HG03439 (cell line): ENCODE data around the gene HRH3.

Source experiments
- ATAC-seq: cut with Tn5 transposase; IDR thresholded peaks from one replicate; pipeline ENCODE4 v1.9.1; 2021; ENCODE audit warnings: mild to moderate bottlenecking, moderate library complexity; ENCODE audit not compliant: unreplicated experiment

Gene HRH3

GRCh38 chr20:62181808-62182207 is 38.3 kb downstream of the HRH3 start:
- no peak for ATAC-seq

GRCh38 chr20:62179162-62179504 is 40.9 kb downstream of the HRH3 start:
- no peak for ATAC-seq

- no peak for ATAC-seq
Measured at GRCh38 chr20:62178316-62179161, 41.5 kb downstream of the HRH3 start.

- ATAC-seq, result no peak
Measured at GRCh38 chr20:62177307-62177706, 42.8 kb downstream of the HRH3 start.

- ATAC-seq, result no peak
Measured at GRCh38 chr20:62176866-62177265, 43.2 kb downstream of the HRH3 start.

- ATAC-seq, result no peak
Measured at GRCh38 chr20:62175711-62176110, 44.4 kb downstream of the HRH3 start.

GRCh38 chr20:62174870-62175624 is 45.0 kb downstream of the HRH3 start:
- no peak for ATAC-seq

GRCh38 chr20:62174021-62174804 is 45.9 kb downstream of the HRH3 start:
- no peak for ATAC-seq

- ATAC-seq, result no peak
Measured at GRCh38 chr20:62172666-62173065, 47.4 kb downstream of the HRH3 start.

GRCh38 chr20:62171245-62171644 is 48.8 kb downstream of the HRH3 start:
- ATAC-seq, result no peak

GRCh38 chr20:62170536-62170935 is 49.5 kb downstream of the HRH3 start:
- no peak for ATAC-seq

- no peak for ATAC-seq
Measured at GRCh38 chr20:62168890-62169435, 51.1 kb downstream of the HRH3 start.

- ATAC-seq, result no peak
Measured at GRCh38 chr20:62168061-62168460, 52.0 kb downstream of the HRH3 start.

GRCh38 chr20:62167474-62167873 is 52.6 kb downstream of the HRH3 start:
- ATAC-seq, result no peak

- no peak for ATAC-seq
Measured at GRCh38 chr20:62165762-62166399, 54.2 kb downstream of the HRH3 start.
